ENCODE measurements around the gene SLC43A3.

SLC43A3 gene

DNA sequence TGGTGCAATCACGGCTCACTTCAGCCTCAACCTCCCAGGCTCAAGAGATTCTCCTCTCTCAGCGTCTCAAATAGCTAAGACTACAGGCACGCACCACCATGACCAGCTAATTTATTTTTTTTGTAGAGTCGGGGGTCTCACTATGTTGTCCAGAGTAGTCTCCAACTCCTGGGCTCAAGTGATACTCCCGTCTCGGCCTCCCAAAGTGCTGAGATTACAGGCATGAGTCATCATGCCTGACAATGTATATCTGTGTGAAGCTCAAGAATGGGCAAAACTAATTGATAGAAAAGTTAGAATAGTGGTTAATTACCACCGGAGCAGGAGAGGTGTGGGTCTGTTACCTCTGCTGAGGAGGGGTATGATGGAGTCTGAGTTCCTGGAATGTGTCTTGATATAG, 9.1 kb upstream of the SLC43A3 start:
- H3K4me1 Mint-ChIP-seq, result peaks cover 4% of the 10 kb centered on the region
- TF ChIP-seq, protein P1, sequence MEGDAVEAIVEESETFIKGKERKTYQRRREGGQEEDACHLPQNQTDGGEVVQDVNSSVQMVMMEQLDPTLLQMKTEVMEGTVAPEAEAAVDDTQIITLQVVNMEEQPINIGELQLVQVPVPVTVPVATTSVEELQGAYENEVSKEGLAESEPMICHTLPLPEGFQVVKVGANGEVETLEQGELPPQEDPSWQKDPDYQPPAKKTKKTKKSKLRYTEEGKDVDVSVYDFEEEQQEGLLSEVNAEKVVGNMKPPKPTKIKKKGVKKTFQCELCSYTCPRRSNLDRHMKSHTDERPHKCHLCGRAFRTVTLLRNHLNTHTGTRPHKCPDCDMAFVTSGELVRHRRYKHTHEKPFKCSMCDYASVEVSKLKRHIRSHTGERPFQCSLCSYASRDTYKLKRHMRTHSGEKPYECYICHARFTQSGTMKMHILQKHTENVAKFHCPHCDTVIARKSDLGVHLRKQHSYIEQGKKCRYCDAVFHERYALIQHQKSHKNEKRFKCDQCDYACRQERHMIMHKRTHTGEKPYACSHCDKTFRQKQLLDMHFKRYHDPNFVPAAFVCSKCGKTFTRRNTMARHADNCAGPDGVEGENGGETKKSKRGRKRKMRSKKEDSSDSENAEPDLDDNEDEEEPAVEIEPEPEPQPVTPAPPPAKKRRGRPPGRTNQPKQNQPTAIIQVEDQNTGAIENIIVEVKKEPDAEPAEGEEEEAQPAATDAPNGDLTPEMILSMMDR (IDR thresholded peaks at IDR 0.05), result no peak
- DNase-seq, result no peak
- peaks cover 25% of the 10 kb centered on the region for H3K27me3 Mint-ChIP-seq (ENCODE audit: low read depth, poor library complexity)
- no peaks in the 10 kb centered on the region for H3K9me3 Mint-ChIP-seq
- H3K36me3 Mint-ChIP-seq (ENCODE audit: low read depth), result no peaks in the 10 kb centered on the region
- no peak overlapping the region for H3K27ac Mint-ChIP-seq
- no peak overlapping the region for H3K4me3 Mint-ChIP-seq

DNA sequence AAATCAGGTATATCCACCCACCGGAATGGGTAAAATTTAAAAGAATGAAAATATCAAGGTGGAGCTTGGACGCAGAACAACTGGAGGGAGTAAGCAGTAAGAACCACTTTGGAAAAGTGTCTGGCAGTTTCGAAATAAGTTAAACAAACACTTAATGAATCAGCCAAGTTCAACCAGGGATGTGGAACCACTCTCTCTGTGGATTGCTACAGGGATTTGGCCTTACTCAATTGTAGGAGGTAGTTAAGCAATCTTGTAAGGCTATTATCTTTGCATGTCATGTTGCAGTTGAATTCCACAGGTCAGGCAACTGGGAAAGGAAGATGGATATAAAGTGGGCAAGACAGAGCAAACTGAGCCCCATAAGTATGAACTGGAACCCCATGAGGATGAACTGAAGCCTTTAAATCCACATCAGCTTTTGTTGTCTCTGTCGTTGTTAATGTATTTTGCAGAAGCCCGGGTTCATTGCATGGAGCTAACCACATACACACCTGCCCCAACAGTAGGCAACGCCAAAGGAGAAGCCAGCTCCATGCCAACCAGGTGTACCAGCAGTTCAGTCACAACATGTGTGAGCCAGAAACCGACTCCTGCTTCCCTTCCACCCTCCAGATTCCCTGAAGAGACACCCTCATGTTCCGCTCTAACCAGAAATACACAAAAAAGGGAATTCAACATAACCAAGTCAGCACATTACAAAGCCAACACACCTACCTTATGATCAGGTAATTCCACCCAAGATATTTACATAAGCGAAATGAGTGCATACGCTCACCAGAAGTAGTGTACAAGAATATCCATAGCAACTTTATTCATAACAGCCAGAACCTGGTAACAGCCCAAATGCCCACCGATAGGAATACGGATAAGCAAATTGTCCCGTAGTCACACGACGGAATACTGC, 8.0 kb upstream of the SLC43A3 start:
- TF ChIP-seq, protein P1 (IDR thresholded peaks at IDR 0.05), result no peak
- H3K4me1 Mint-ChIP-seq, result no peaks in the 10 kb centered on the region
- peaks cover 29% of the 10 kb centered on the region for H3K27me3 Mint-ChIP-seq (ENCODE audit: low read depth, poor library complexity)
- no peak overlapping the region for H3K4me3 Mint-ChIP-seq
- H3K27ac Mint-ChIP-seq, result no peak overlapping the region
- DNase-seq, result no peak
- H3K9me3 Mint-ChIP-seq, result no peaks in the 10 kb centered on the region
- no peaks in the 10 kb centered on the region for H3K36me3 Mint-ChIP-seq (ENCODE audit: low read depth)

DNA sequence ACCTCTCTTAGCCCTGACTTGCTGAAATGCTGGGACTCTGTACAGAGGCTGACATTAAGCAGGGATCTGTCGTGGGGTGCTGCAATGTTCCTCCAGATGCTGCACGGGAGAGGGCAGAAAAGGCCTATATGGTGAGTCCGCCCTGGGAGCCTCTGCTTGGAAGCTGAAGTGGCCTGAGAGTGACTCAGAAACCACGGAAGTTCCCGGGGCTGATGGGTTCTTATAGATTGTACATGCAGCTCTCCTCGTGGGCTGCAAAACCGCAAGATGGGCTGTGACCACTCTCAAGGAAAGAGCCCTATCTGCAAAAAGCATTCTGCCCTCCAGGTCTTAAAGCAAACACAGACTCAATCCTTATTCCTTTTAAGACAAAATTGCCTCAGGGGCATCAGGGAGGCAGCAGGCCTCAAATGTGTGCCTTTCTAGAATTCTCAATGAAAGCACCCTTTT, 5.8 kb upstream of the SLC43A3 start:
- no peaks in the 10 kb centered on the region for H3K36me3 Mint-ChIP-seq (ENCODE audit: low read depth)
- H3K27ac Mint-ChIP-seq, result no peak overlapping the region
- H3K4me1 Mint-ChIP-seq, result peaks cover 1% of the 10 kb centered on the region
- peaks cover 46% of the 10 kb centered on the region for H3K27me3 Mint-ChIP-seq (ENCODE audit: low read depth, poor library complexity)
- TF ChIP-seq, protein P1 (IDR thresholded peaks at IDR 0.05), result no peak
- no peaks in the 10 kb centered on the region for H3K9me3 Mint-ChIP-seq
- DNase-seq, result no peak
- no peak overlapping the region for H3K4me3 Mint-ChIP-seq

DNA sequence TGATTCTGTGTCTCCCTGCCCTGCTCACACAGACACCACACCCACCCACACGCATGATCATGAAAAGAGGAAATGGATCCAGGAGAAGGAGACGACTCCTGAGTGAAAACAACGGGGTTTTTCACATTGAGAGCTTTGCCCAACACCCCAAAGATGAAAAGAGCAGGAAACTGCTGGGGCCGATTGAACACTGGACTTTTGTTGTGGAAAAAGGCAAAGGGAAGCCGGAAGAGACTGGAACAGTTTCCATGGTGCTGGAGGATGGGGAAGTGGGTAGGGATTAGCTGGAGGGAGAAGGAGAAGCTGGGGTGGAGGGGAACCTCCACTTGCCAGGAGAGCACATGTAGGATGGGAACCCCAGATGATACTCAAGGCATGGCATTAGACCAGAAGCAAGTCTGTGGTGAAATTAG, 5.2 kb upstream of the SLC43A3 start:
- no peak for DNase-seq
- Mint-ChIP-seq H3K4me1 (peaks cover 7% of the 10 kb centered on the region), H3K4me3 (no peak overlapping the region), H3K27me3 (ENCODE audit: low read depth, poor library complexity) (peaks cover 51% of the 10 kb centered on the region), H3K36me3 (ENCODE audit: low read depth) (no peaks in the 10 kb centered on the region), H3K27ac (no peak overlapping the region), H3K9me3 (no peaks in the 10 kb centered on the region)
- TF ChIP-seq, protein P1 (IDR thresholded peaks at IDR 0.05), result no peak

DNA sequence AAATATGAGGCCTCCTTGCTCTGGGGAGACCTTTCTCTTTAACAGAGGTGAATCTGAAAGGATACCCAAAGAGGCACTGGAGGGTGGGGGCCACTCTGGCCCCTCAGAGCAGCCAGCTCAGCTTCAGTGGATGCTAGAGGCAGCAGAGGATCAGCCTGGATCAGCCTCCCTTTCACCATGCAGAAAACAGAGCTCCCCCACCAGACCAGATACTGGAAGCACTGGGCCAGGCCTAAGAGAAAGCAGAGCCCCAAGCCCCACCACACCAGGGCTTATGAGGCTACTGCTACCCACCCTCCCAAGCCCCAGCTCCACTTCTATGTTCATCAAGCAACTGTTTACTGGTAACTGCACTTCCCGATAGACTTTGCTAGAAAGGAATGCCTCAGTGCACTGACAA, 4.0 kb upstream of the SLC43A3 start:
- Mint-ChIP-seq H3K27ac (no peak overlapping the region), H3K36me3 (ENCODE audit: low read depth) (no peaks in the 10 kb centered on the region), H3K4me1 (peaks cover 17% of the 10 kb centered on the region), H3K4me3 (no peak overlapping the region), H3K9me3 (no peaks in the 10 kb centered on the region), H3K27me3 (ENCODE audit: low read depth, poor library complexity) (peaks cover 58% of the 10 kb centered on the region)
- TF ChIP-seq, protein P1 (IDR thresholded peaks at IDR 0.05), result no peak
- DNase-seq, result no peak

DNA sequence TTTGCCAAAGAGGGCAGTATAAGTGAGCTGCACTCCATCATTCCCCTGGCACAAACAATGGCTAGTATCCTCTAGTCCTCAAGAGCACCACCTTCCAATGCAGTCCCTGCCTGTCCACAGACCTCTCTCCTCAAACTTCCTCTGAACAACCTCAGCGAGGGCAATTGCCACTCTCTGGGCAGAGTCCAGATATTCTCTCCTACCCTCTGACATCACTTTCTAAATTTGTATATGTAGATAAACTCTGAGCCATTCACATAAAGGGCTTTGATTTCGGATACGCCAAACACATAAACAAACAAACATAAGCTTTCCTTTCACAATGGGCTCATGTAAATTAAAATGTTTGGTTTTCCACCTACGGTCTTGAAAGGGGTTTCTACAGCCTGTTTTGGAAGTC, 3.0 kb upstream of the SLC43A3 start:
- peaks cover 51% of the 10 kb centered on the region for H3K27me3 Mint-ChIP-seq (ENCODE audit: low read depth, poor library complexity)
- no peak overlapping the region for H3K27ac Mint-ChIP-seq
- H3K36me3 Mint-ChIP-seq (ENCODE audit: low read depth), result no peaks in the 10 kb centered on the region
- TF ChIP-seq, protein P1 (IDR thresholded peaks at IDR 0.05), result no peak
- no peak for DNase-seq
- no peaks in the 10 kb centered on the region for H3K9me3 Mint-ChIP-seq
- H3K4me1 Mint-ChIP-seq, result peaks cover 26% of the 10 kb centered on the region
- H3K4me3 Mint-ChIP-seq, result no peak overlapping the region
